IMR-90 (cell line): ENCODE data around the gene SYNPO2.

Experiments used
- BHLHE40 ChIP-seq: fragments of 150-350 bp; IDR thresholded peaks from 2 replicates; pipeline ENCODE4 v1.6.1; 2016; ENCODE audit warnings: mild to moderate bottlenecking, low read depth, low read length
- CEBPB ChIP-seq: IDR thresholded peaks from 2 replicates; pipeline ENCODE4 v1.6.1; 2012; ENCODE audit warnings: low read depth, low read length, improper control_type of control experiment
- CHD1 ChIP-seq: IDR thresholded peaks from 2 replicates; pipeline ENCODE4 v1.6.1; 2012; ENCODE audit warnings: low read depth, low read length, improper control_type of control experiment
- CTCF ChIP-seq: conservative IDR thresholded peaks from 2 replicates; pipeline ENCODE4 v1.5.1; 2012; ENCODE audit warnings: mild to moderate bottlenecking, low read depth, low read length, improper control_type of control experiment
- MAFK ChIP-seq: IDR thresholded peaks from 2 replicates; pipeline ENCODE4 v1.6.1; 2012; ENCODE audit warnings: low read depth, low read length, improper control_type of control experiment
- MAZ ChIP-seq: IDR thresholded peaks from 2 replicates; pipeline ENCODE4 v1.6.1; 2012; ENCODE audit warnings: low read depth, mild to moderate bottlenecking, low read length, improper control_type of control experiment, moderate library complexity, borderline replicate concordance
- POLR2A ChIP-seq: IDR thresholded peaks from 2 replicates; pipeline ENCODE4 v1.6.1; 2012; ENCODE audit warnings: mild to moderate bottlenecking, low read depth, low read length
- RAD21 ChIP-seq: IDR thresholded peaks from 2 replicates; pipeline ENCODE4 v1.6.1; 2012; ENCODE audit warnings: low read length, improper control_type of control experiment
- RCOR1 ChIP-seq: IDR thresholded peaks from 2 replicates; pipeline ENCODE4 v1.6.1; 2012; ENCODE audit warnings: mild to moderate bottlenecking, low read length, improper control_type of control experiment; ENCODE audit not compliant: insufficient replicate concordance
- RFX5 ChIP-seq: IDR thresholded peaks from 2 replicates; pipeline ENCODE4 v1.8.0; 2012; ENCODE audit warnings: low read depth, mild to moderate bottlenecking, low read length, moderate library complexity
- SMC3 ChIP-seq: fragments of 150-350 bp; IDR thresholded peaks from 2 replicates; pipeline ENCODE4 v1.6.1; 2016; ENCODE audit warnings: low read depth, mild to moderate bottlenecking, antibody characterized with exemption, low read length, moderate library complexity
- USF2 ChIP-seq: fragments of 150-350 bp; IDR thresholded peaks from 2 replicates; pipeline ENCODE4 v1.6.1; 2017; ENCODE audit warnings: mild to moderate bottlenecking, antibody characterized with exemption, low read length, low read depth

GRCh38 chr4:119048446-119048845 lies 159.8 kb downstream of the SYNPO2 start:
- TF ChIP-seq CTCF (no peak), POLR2A (no peak), RFX5 (no peak), RAD21 (no peak), SMC3 (no peak), MAZ (no peak), CEBPB (no peak), RCOR1 (no peak), BHLHE40 (no peak), USF2 (no peak), CHD1 (no peak), MAFK (no peak)
